ENCODE measurements around the gene SERF2.

SERF2 gene

DNA sequence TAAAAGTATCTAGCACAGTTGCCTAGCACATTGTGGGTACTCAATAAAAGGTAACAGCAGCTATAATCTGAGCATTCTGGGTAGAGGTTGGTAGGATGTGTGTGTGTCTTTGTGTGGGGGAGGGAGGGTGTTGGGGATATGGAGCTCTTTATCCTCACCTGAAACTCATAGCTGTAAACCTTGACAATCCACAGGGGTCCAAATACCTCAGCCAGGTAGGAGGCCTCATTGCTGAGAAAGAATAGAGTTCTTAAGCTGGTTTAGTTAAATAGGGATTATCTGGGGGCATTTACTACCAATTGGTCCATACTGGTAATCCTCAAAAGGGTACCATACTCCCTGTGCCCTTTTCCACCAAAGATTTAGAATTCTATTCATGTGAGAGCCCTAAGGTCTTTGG, 3.9 kb downstream of the SERF2 start:
- TF ChIP-seq, protein P1, sequence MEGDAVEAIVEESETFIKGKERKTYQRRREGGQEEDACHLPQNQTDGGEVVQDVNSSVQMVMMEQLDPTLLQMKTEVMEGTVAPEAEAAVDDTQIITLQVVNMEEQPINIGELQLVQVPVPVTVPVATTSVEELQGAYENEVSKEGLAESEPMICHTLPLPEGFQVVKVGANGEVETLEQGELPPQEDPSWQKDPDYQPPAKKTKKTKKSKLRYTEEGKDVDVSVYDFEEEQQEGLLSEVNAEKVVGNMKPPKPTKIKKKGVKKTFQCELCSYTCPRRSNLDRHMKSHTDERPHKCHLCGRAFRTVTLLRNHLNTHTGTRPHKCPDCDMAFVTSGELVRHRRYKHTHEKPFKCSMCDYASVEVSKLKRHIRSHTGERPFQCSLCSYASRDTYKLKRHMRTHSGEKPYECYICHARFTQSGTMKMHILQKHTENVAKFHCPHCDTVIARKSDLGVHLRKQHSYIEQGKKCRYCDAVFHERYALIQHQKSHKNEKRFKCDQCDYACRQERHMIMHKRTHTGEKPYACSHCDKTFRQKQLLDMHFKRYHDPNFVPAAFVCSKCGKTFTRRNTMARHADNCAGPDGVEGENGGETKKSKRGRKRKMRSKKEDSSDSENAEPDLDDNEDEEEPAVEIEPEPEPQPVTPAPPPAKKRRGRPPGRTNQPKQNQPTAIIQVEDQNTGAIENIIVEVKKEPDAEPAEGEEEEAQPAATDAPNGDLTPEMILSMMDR (IDR thresholded peaks at IDR 0.05): no peak

DNA sequence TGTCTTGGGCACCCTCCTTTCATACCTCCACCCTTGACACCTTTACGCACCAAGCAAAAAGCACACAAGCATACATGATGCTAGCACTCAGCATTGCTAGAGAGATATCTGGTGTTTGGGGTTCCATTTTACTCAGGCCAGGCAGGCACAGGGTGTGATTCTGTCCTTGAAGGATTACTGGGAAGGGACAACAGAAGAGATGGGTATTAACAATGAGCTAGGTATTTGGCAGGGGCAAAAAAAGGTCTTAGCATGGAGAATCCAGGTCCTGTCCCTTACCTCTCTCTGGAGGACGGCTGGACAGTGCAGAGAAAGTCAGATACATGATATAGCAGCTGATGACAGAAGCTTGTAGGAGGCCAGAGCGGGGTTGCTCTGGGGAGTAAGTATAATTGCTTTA, 4.4 kb downstream of the SERF2 start:
- TF ChIP-seq, protein P1 (IDR thresholded peaks at IDR 0.05): no peak

DNA sequence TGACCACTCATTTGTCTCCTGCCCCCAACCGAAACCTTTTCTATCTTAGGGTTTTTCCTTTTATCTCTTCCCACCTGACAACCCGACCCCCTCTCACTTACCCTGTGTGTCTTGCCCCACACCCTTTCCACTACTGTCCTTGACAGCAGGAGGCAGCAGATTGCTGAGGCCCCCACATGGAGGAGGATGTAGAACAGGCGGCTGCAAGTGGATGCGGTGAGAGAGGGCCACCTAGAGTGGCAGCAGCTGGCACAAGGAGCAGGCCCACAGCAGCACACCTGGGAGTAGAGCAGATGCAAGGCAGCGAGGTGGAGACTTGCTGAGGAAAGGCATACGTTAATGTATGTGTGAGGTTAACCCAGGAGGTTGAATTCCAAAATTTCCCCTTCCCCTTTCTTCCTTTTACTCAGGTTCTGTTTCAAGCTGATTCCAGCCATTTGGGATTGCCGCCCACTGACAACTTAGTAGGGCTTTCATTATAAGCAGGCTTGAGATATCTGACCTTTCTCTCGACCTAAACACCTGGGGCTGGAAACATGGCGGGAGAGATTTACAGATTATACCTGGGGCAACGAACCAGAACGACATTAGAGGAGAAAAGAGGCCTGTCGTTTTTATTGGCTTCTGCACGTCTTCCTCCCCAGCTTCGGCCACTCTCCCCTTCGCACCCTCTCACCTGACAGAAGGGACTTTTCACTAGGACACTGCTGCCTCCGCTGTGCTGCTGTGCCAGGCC, 7.3 kb downstream of the SERF2 start:
- TF ChIP-seq, protein P1 (IDR thresholded peaks at IDR 0.05): no peak

DNA sequence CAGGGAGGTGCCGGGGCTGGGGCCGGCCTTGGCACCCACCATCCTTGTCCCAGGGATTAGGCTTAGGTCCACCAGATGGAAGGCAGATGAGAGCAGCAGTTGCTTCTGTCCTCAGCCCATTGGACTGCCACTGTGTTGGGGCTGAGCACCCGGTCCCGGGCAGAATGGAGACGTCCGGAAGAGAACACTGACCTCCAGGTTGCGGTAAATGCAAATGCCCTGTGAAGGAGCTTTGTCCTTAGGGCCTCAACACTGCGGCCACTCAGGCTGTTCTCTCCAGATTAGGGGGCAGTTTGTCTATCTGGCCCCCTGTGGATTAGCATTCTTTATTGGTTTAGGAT, 7.8 kb downstream of the SERF2 start, which contains the start of gene SERINC4:
TSS of gene SERINC4 (minus strand) at position 276 of the 341 bp plus-strand sequence. CDS start at position 42, 234 bp downstream.
- TF ChIP-seq, protein P1 (IDR thresholded peaks at IDR 0.05): no peak

DNA sequence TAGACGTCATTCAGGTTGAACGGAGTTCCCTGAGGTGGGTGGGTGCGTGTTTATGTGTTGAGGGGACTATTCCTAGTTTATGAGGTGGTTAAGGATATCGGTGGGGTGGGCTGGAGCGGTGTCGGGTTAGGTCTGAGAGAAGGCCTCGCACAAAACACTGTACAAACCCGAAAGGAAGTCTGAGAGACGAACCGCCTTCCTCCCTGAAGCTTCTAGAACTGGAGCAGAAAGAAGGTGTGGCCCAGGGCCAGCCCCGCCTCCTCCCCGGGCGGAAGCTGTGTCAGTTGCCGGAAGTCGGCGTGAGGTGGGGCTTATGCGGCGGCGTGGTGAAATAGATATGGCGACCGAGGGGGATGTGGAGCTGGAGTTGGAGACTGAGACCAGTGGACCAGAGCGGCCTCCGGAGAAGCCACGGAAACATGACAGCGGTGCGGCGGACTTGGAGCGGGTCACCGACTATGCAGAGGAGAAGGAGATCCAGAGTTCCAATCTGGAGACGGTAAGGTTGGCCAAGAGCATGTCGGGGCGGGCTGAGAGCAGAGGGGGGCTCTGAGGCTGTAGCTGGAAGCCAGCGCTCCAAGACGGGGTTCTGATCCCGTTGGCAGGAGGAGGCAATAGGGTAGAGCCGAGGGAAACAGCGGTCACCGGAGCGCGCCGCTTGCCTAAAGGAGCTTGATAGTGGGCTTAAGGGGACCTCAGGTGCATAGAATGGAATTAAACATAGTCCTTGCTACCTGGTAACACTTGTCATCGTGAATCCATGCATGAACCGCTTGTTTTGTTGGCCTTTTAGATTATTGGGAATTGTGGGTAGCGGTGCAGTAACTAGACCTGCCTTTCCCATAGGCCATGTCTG, 8.4 kb downstream of the SERF2 start, which contains the start of gene HYPK:
TSS of gene HYPK (plus strand) at position 314 of the 856 bp plus-strand sequence. CDS start at position 338, 24 bp downstream.
- TF ChIP-seq, protein P1 (IDR thresholded peaks at IDR 0.05): no peak

DNA sequence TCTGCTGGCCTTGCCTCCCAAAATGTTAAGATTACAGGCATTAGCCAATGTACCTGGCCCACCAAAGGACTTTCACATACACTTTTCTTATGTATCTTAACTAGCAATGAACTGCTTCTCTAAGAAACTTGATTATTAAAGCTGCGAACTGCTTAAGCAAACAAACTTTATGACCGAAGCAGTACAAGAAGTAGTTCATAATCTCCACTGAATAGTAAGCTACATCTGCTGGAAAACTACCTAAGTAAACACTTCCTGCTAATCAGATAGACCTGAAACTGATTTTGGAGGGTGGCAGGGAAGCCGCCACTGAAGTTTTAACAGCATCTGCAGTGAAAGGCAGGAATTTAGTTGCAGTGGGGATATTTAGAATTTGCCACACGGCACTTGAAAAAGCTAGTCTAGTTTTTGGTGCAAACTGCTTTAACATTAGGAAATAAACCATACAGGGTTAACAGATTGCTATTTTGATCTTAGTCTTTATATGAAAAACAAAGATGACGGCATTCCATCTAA, 16.4 kb downstream of the SERF2 start:
- TF ChIP-seq, protein P1 (IDR thresholded peaks at IDR 0.05): no peak

DNA sequence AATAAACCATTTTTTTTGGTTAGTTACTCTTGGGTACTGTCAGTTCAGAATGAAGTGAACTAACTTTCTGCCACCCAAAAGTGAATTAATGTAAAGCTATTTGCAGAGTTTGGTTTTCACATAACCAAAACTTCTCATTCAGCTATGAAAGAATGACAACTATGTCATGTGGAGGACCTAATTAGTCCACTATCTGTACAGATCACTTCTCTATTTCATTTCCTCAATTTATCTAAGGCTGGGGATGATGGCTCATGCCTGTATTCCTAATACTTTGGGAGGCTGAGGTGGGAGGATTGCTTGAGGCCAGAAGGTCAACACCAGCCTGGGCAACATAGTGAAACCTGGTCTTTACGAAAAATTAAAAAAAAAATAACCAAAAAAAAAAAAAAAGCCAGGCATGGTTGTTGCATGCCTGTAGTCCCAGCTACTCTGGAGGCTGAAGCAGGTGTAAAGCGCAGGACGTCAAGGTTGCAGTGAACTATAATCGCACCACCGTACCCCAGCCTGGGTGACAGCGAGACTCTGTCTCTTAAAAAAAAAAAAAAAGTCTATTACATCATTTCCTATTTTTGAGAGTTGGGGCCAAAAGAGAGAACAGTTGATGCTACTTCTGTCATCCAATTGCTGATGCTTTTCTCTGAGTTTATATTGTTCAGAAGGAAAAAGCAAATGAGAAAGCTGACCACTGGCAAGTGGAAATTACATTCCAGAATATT, 17.0 kb downstream of the SERF2 start:
- TF ChIP-seq, protein P1 (IDR thresholded peaks at IDR 0.05): no peak
